ENCODE measurements around the gene OR6N2.

Gene OR6N2

DNA sequence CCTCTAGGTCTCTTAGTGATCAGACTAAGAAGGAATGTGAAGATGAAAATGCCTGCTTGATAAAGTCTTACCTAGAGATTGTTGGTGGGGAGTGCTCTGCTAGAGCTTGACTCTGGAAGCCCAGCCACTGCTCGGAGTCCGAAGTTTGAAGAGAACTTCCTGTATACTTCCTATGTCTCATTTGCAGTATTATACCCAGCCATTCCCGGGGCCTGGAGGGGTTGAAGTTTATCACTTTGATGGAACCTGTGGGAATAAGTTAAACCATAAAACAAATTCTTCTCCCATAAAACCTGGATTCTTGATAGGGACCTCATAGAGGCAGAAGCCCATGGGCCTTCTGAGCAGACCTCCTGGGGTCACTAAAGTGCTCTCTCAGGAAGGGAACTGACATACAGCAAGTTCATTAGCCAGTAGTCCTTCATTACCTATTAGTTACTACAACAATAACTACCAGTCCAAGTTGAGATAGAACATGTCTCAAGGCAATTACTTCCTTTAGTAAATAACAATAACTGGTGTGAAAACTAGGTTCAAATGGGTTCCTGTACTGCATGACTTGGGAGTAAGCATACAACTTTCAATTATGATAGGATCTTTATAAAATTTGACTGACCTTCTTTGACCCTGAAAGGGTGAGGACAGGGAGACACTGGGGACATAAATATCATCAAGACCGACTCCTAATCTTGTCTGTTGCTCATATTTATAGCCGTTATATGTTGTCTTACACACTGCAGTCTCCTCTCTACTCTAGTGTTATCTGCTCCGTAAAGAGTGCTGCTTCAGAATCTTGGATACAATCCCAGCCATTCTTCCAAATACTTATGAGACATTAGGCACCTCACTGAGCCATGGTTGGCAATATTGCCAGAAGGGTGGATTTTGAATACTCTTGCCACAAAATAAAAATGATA lies 8.8 kb downstream of the OR6N2 start, which contains the start of gene OR6N1:
Gene OR6N1, minus strand, starts transcription at position 246 of the 917 bp plus-strand sequence. CDS start 5,513 bp downstream, outside the sequence.
- DNase-seq (ENCODE audit: low read depth), result no peak
- no peak within 1 kb of the TSS for H3K4me3 ChIP-seq (ENCODE audit: low read depth, low read length)
- TF ChIP-seq CTCF (conservative IDR thresholded peaks at IDR 0.05; ENCODE audit: low read depth, low read length), result no peak

GRCh38 chr1:158754420-158754819 lies 26.6 kb downstream of the OR6N2 start, which contains the start of gene OR6K6:
OR6K6 (plus strand) TSS chr1:158754720; CDS start chr1:158754888, 168 bp downstream.
- no peak for DNase-seq (ENCODE audit: low read depth)

GRCh38 chr1:158752155-158752712 lies 28.8 kb downstream of the OR6N2 start:
- DNase-seq (ENCODE audit: low read depth), result no peak

More at GRCh38 chr1:158754420-158754819, 26.6 kb downstream of the OR6N2 start, which contains the start of gene OR6K6:
- H3K4me3 ChIP-seq (ENCODE audit: low read depth, low read length), result no peak within 1 kb of the TSS
- TF ChIP-seq CTCF (conservative IDR thresholded peaks at IDR 0.05; ENCODE audit: low read depth, low read length), result no peak

GRCh38 chr1:158735848-158736247 lies 45.2 kb downstream of the OR6N2 start:
- DNase-seq (ENCODE audit: low read depth), result no peak
- H3K4me3 ChIP-seq (ENCODE audit: low read depth, low read length), result no peak overlapping the region
- TF ChIP-seq CTCF (conservative IDR thresholded peaks at IDR 0.05; ENCODE audit: low read depth, low read length), result no peak

More at GRCh38 chr1:158752155-158752712, 28.8 kb downstream of the OR6N2 start:
- H3K4me3 ChIP-seq (ENCODE audit: low read depth, low read length), result no peak overlapping the region
- no peak for TF ChIP-seq CTCF (conservative IDR thresholded peaks at IDR 0.05; ENCODE audit: low read depth, low read length)

GRCh38 chr1:158732524-158732923 lies 48.5 kb downstream of the OR6N2 start:
- no peak for TF ChIP-seq CTCF (conservative IDR thresholded peaks at IDR 0.05; ENCODE audit: low read depth, low read length)
- DNase-seq (ENCODE audit: low read depth), result no peak
- no peak overlapping the region for H3K4me3 ChIP-seq (ENCODE audit: low read depth, low read length)

GRCh38 chr1:158731707-158732106 lies 49.3 kb downstream of the OR6N2 start:
- DNase-seq (ENCODE audit: low read depth), result no peak
- no peak for TF ChIP-seq CTCF (conservative IDR thresholded peaks at IDR 0.05; ENCODE audit: low read depth, low read length)

More at GRCh38 chr1:158731707-158732106, 49.3 kb downstream of the OR6N2 start:
- H3K4me3 ChIP-seq (ENCODE audit: low read depth, low read length), result no peak overlapping the region
